GM19193 (cell line): ENCODE results near the gene BMP7.

Source experiments
- POLR2A ChIP-seq: IDR thresholded peaks from 4 replicates; pipeline ENCODE4 v1.6.1; 2011; ENCODE audit not compliant: insufficient read depth, insufficient read length; ENCODE audit errors: extremely low read depth

Gene BMP7

GRCh38 chr20:57292611-57293010, 26.2 kb upstream of the BMP7 start:
- TF ChIP-seq POLR2A = no peak

- no peak for TF ChIP-seq POLR2A
These were observed 25.3 kb upstream of the BMP7 start for GRCh38 chr20:57291694-57292093.

- TF ChIP-seq POLR2A = no peak
These were observed 24.6 kb upstream of the BMP7 start for GRCh38 chr20:57291003-57291402.

GRCh38 chr20:57290178-57290484, 23.7 kb upstream of the BMP7 start:
- TF ChIP-seq POLR2A = no peak

GRCh38 chr20:57289391-57290177, 23.1 kb upstream of the BMP7 start:
- no peak for TF ChIP-seq POLR2A

GRCh38 chr20:57288651-57289277, 22.3 kb upstream of the BMP7 start:
- TF ChIP-seq POLR2A = no peak

GRCh38 chr20:57287901-57288300, 21.5 kb upstream of the BMP7 start:
- no peak for TF ChIP-seq POLR2A

- TF ChIP-seq POLR2A = no peak
These were observed 20.8 kb upstream of the BMP7 start for GRCh38 chr20:57287007-57287880.

- no peak for TF ChIP-seq POLR2A
These were observed 17.4 kb upstream of the BMP7 start for GRCh38 chr20:57283860-57284259.

GRCh38 chr20:57282670-57283361, 16.4 kb upstream of the BMP7 start:
- no peak for TF ChIP-seq POLR2A

GRCh38 chr20:57281900-57282299, 15.5 kb upstream of the BMP7 start:
- no peak for TF ChIP-seq POLR2A

- no peak for TF ChIP-seq POLR2A
These were observed 13.8 kb upstream of the BMP7 start for GRCh38 chr20:57280221-57280620.

GRCh38 chr20:57278457-57278856, 12.0 kb upstream of the BMP7 start:
- TF ChIP-seq POLR2A = no peak

GRCh38 chr20:57277398-57278105, 11.1 kb upstream of the BMP7 start:
- TF ChIP-seq POLR2A = no peak
